GM21737 (cell line): ENCODE measurements around the gene FOXI1.

Source experiments
- ATAC-seq: cut with Tn5 transposase; IDR thresholded peaks from one replicate; pipeline ENCODE4 v1.9.1; 2021; ENCODE audit warnings: mild to moderate bottlenecking, moderate library complexity; ENCODE audit not compliant: unreplicated experiment

Gene FOXI1

DNA sequence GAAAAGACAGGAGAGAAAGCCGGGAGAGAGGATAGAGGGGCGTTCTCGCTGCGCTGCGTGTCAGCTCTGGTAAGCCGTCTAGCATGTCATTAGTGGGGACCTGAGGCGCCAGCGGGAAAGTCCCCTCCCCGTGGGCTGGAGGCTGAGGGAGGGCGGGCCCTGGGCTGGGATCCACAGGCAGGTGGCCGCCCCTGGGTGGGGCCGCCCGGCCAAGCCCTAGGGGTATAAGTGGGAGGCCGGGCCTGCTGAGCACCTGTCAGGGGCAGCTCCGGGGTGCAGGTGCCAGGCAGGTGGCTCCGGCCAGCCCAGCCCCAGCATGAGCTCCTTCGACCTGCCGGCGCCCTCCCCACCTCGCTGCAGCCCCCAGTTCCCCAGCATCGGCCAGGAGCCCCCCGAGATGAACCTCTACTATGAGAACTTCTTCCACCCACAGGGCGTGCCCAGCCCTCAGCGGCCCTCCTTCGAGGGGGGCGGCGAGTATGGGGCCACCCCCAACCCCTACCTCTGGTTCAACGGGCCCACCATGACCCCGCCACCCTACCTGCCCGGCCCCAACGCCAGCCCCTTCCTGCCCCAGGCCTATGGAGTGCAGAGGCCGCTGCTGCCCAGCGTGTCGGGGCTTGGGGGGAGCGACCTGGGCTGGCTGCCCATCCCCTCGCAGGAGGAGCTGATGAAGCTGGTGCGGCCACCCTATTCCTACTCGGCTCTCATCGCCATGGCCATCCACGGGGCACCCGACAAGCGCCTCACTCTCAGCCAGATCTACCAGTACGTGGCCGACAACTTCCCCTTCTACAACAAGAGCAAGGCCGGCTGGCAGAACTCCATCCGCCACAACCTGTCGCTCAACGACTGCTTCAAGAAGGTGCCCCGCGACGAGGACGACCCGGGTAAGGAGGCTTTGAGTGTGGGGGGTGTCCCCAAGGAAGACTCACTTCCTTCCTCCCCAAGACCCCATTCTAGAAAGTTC lies at the start of gene FOXI1:
Gene FOXI1 (plus strand): TSS at position 256 of the 970 bp plus-strand sequence. CDS start 61 bp downstream, at position 317.
- ATAC-seq: no peak

DNA sequence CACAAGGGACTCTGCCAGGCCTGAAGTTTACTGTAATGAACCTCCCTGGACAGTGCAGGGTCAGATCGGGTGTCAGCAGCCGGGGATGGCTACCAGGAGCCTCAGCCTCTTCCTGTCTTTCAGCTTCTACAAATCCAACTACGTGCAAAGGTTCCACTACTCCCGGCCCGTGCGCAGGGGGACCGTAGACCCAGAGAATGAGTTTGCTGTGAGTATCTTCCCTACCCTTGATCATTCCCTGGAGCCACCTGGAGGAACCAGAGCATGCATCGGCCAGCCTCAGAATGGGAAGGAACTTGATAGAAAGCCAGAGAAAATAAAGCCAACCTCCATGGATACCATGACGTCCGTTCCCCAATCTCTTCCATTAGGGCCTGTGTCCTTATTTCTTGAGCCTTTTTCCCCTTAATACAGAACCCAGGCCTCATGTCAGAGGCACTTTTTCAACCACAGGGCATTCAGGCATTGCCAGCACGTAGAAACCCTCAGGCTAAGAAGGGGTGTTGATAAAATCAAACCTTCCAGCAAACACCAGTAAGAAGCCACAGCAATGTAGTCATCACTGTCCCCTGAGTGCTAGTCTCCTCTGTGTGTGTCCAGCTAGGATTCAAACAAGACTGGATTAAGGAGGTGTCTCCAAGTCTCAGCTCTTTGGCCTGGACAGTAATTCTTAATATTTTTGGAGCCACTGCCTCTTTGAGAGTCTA lies 49.0 kb upstream of the FOXI1 start:
- no peak for ATAC-seq

DNA sequence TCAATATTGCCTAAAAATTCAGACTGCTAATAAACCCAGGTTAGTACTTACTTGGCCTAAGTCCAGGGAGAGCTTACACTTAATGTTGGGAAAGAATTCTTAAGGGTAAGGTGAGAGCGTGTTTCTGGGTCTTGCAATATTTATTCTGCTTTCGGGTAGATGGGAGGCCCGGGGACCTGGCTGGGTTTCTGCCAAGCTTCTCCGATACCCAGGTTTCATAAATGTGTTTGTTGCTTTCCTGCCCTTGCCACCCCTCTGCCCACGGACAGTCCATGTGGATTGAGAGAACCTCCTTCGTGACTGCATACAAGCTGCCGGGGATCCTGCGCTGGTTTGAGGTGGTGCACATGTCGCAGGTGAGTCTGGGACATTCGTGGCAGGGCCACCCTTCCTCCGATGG lies 48.4 kb upstream of the FOXI1 start:
- no peak for ATAC-seq

DNA sequence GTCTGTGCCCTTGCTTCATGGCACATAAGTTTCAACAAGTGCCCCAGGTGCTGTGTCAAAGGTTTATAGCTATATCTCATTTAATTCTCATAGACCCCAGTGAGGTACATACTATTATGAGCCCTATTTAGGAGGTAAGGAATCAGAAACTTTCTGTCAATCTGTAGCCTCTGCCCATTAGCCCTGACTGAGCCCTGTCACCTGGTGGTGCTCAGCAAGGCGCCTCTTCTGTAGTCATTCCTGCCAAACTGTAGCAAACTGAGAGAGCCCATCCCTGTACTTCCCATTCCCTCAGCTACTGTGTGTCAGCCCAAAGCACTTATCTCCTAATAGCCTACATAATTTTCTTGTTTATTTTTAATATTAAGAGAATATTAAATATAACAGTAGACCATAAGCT lies 46.5 kb upstream of the FOXI1 start:
- no peak for ATAC-seq

DNA sequence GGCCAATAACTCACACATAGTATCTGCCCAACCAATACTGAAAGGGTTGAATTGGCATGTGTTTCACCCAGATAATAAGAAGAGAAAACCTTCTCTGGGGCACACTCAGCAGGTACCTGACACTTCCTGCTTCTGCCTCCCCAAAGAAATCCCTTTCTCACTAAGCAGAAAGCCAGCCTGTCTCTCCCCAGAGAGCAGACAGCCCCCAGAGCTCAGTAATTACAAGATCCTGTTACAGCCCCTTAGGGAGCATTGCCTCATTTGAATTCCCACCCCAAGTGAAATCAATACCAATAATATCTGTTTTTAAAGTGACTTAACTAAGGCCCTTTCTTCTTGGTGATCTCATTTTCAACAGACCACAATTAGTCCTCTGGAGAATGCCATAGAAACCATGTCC lies 38.5 kb upstream of the FOXI1 start:
- no peak for ATAC-seq

DNA sequence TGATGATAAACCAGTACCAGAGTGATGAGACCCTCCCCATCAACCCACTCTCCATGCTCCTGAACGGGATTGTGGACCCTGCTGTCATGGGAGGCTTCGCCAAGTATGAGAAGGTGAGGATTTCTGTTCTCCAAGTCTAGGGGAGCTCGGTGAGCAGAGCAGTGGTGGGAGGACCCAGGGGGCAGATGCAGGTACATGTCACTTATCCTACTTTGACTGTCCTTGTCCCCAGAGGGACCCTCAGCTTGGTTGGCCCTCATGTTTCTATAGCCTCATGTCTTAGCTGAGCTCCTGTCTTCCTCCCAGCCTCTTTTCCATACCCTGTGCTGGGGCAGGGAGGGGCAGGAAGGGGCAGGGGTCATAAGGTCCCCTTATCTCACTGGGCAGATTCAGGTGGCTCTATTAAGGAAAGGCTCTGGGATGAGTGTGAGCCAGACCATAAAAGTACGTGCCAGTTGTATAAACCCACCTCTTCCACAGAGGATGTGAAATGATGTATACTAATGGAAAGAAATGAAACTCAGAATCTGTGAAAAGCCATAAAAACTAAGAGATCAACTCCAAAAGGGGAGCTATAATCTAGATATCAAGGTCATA lies 38.0 kb upstream of the FOXI1 start:
- no peak for ATAC-seq

DNA sequence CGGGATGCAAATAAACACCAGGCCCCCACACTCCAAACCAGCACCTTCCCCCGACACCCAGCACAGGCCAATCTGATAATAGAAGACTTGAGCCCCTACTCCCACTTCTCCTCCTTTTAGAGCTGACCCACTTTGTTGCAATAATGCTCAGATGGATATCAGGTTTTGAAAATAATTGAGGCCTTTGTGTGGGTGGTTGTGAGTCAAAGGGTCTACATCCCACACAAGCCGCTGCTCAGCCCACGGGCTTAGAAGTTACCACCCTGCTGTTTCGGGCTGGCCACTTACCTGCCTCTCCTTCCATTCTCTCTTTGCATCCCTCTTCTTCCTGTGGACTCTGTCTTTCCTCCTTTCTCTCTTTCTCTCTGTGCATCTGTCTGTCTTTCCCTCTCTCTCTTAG lies 36.2 kb upstream of the FOXI1 start:
- no peak for ATAC-seq

DNA sequence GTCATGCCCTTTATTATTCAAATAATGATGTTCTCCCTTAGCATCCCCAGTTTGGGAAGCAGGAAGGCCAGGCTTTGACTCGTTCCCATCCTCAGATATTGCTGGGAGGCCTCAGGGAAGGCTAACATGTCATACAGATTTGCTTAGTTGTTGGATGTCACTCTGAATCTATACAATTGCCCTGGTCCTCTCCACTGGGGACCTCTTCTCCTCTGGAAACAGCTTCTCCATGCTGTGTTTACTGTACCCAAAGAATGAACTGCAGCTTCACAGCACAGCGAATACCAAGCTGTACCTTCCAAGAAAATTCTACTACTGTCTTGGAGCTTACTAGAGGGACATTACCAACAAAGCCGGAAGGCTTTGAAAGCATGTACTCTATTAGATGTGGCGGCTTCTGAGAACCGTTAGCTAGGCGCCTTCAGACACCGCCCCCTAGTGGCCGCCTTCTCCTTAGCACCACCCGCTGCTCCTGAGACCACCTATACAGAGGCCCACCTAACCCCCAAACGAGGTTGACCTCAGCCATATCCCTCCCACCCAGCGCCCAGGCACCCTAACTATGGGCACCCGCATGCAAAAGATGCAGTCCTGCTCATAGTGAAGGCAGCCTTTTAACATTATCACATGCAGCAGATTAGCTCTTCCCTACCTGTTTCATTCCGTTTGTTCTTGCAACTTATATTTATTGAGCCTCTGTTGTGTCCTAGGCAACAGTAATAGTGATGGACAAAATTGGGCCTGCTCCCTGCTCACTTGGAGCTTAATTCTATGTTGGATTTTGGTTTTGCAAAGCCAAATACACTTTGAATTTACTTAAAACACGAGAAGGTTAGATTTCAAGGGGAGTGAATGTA lies 34.9 kb upstream of the FOXI1 start:
- ATAC-seq: no peak

DNA sequence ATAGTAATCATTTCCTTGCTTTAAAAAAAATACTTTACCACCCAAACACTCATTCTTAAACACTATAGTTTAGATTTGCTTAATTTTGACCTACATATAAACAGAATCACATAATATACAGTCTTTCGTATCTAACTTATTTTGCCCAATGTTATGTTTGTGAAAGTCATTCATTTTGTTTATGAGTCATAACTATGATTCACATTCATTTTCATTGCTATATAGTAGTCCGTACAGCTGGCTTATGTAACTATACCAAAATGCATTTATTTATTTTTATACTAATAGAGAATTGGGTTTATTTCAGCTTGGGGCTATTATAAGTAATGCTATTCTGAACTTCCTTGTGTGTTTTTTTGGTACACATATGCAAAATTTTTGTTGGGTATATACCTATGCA lies 33.9 kb upstream of the FOXI1 start:
- no peak for ATAC-seq

DNA sequence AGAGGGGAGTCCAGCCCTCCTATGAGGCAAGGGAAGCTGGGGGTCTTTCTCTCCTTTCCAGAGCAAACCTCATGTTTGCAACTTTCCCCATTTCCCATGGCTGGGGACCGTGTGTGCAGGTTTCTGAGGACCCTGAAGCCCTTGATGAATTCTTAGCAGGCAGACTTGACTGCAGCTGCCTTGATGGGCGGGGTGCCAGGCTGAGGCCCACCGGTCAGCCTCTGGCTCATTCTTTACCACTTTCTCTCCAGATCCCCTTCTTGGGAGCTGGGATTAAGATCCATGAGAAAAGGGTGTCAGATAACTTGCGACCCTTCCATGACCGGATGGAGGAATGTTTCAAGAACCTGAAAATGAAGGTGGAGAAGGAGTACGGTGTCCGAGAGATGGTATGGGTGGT lies 30.0 kb upstream of the FOXI1 start:
- ATAC-seq: no peak

DNA sequence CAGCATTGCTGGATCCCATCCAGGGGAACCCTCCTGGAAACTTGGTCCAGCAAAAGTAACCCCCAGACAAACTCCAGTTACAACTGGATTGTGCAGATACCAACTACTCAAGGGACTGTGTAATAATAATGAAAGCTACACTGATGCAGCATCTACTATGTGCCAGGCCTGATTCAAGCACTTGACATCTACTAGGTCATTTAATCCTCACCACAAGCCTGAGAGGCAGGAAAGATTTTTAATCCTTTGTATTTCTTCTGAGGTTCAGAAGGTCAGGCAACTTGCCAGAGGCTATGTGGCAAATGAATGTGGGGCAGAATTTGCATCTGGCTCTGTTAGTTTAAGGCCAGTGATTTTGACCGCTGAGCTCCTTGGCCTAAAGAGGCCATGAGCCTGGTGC lies 29.5 kb upstream of the FOXI1 start:
- no peak for ATAC-seq

DNA sequence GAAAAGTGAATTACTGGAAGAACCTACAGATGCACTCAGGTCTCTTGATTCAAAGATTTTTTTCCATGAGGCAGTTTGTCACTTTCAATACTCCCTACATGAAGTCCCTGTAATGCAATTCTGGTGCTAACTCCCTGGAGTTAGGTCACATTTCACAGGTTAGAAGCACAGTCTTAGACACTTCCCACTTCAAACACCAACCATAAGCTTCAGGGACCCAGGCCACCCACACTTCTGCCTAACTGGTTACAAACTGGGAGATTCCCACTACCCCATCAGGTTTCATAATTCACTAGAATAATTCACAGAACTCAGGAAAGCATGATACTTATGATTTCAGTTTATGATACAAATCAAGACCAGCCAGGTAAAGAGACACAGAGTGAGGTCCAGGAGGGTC lies 29.0 kb upstream of the FOXI1 start:
- ATAC-seq: no peak

DNA sequence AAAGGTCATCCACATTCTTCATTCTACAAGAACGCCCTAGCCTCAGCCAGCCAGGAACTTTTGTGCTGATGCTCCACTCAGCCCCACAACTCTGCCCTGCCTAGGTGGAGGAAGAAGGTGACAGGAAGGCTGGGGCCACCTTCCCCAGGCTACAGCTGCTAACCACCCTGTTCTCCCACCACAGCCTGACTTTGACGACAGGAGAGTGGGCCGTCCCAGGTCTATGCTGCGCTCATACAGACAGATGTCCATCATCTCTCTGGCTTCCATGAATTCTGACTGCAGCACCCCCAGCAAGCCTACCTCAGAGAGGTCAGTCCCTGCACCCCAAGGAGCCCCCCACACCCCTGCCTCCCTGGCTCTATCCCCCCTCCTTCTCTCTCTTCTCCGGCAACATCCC lies 28.2 kb upstream of the FOXI1 start:
- ATAC-seq: no peak

DNA sequence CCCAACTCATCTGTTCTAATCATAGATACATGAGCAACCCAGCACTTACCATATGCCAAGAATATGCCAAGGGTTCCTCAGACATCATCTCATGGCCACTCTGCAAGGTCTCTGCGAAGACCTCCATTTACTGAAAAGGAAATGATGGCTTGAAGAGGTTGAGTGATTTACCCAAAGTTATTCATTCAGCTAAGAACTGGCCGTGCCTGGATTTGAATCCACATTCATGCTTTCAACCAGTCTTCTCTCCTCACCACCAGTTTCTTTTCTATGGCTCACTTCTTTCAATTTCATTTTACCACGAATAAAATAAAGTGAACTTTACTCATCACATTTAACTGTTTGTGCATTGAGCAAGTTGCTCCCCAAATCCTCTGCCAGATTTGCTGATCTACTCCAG lies 27.2 kb upstream of the FOXI1 start:
- no peak for ATAC-seq

DNA sequence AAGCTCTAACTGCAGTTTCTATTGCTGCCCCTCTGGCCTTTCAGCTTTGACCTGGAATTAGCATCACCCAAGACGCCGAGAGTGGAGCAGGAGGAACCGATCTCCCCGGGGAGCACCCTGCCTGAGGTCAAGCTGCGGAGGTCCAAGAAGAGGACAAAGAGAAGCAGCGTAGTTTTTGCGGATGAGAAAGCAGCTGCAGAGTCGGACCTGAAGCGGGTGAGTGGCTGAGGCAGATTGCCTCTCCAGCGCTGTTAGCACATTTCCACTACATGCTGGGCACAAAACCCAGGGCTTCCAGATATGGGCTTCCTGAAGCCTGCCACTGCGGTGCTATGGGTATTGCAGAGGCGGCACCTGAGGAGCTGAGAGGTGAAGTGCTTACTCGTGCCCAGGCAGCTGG lies 26.8 kb upstream of the FOXI1 start:
- no peak for ATAC-seq

DNA sequence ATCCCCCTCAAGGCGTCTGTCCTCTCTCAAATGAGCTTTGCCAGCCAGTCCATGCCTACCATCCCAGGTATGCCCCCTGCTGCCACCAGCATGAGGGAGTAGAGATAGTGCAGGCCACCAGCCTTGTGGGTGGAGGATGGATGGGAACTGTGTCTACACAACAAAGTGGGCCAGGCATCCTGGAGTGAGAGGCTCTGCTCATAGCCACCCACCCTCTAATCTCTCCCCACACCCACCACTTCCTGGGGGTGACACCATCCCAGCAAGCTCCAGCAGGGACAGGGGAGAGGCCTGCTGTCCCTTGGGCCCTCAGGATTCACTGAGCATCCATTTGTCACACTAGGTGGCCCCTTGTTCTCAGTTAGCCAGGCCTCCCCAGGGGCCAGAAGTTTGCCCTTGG lies 25.5 kb upstream of the FOXI1 start:
- ATAC-seq: no peak

DNA sequence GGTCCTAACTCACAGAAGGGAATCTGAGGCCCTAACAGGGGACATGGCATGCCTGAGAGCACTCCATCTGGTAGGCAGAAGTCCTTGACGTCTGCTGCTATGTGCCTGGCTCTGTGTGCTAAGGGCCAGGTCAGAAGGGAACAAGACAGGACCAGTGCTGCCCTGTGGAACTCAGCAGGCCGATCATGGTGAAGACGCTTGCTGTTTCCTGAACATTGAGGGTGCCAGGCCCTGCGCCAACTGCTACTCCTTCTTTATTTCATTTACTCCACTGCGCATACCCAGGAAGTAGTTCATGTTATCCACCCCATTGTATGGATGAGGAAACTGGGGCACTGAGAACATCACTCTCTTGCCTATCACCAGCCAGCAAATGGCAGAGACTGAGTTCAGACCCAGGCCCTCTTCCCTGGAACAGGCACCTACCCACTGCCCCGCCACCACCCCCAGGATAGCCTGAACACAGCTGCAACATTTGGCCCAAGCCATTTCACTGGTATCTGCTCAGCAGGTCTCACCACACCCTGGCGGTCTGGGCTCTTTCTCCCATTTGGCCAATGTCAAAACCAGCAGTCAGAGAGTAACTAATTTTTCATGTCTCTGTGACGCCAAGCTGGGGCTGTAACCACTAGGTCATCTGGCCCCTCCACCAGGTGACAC lies 24.8 kb upstream of the FOXI1 start:
- no peak for ATAC-seq

DNA sequence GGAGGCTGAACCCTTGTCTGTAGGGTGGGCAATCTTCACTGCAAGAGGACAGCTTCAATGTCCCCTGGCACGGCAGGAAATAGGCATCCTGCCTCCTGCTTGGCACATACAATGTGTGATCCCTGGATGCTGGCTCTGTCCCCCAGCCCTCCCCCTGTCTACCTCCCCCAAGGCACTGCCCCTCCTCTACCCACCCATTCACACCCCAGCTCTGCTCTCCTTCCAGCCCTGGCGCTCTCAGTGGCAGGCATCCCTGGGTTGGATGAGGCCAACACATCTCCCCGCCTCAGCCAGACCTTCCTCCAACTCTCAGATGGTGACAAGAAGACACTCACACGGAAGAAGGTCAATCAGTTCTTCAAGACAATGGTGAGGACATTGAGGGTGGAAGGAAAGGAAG lies 24.1 kb upstream of the FOXI1 start:
- no peak for ATAC-seq

DNA sequence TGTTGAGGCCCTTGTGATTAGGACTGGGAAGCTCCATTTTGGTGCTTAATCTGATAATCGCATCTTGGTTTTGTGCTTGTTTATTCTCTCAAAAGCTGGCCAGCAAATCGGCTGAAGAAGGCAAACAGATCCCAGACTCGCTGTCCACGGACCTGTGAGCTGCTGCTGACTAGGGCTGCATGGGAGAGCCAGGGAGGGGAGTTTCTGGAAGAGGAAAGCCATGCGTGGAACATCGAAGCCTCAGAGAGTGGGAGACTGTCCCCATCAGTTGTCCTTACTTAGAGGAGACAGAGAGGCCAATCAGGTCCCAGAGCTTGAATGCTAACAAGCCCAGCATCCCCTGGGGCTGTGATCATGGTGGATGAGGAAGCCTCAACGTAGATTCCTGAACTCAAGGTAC lies 23.0 kb upstream of the FOXI1 start:
- no peak for ATAC-seq

DNA sequence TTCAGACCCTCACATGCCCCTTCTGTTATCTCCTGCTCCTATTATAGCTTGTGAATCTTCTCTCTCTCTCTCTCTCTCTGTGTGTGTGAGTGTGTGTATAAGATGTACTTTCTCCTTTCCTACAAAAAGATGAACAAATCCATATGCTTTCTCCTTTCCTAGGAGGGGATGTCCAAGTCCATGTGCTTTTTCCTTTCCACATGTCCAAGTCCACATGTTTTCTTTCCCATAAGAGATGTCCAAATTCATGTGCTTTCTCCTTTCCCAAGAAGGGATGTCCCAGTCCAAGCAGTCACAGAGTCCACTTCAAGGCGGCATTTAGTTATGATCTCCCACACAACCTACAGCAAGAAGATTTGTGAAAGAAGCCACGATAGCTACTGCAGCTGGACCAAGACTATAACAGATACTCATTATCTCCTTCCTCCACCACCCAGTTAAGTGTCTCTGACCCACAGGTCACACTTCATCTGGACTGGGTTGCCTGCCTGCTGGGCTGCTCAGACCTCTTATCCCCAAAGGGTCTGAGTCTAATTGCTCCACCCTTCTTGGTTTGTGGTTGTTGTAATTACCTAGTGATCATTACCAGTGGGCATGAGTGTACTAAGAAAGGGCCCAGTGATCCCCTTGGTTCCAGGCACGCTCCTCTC lies 18.4 kb upstream of the FOXI1 start:
- no peak for ATAC-seq
